Activated CD4-positive, alpha-beta T cell treated with anti-CD3 and anti-CD28 coated beads, Interleukin-2, Interleukin-6, amounts not matched to agents 100 ng/mL and 50 ng/mL, durations not matched to agents 16 hours and 8 hours (primary cell): ENCODE data around the gene CDH22.

Experiments
- DNase-seq: peaks from one replicate; pipeline ENCODE4 v3.0.0-alpha.2; 2020

The CDH22 gene

GRCh38 chr20:46296526-46297250 is 11.6 kb downstream of the CDH22 start:
- no peak for DNase-seq

GRCh38 chr20:46293084-46293483 is 15.2 kb downstream of the CDH22 start:
- no peak for DNase-seq

GRCh38 chr20:46291401-46291800 is 16.9 kb downstream of the CDH22 start:
- no peak for DNase-seq

- DNase-seq = no peak
Observed at GRCh38 chr20:46289432-46289831, 18.9 kb downstream of the CDH22 start.

- no peak for DNase-seq
Observed at GRCh38 chr20:46286977-46287376, 21.3 kb downstream of the CDH22 start.

GRCh38 chr20:46286382-46286781 is 21.9 kb downstream of the CDH22 start:
- no peak for DNase-seq

- DNase-seq = no peak
Observed at GRCh38 chr20:46285740-46286139, 22.6 kb downstream of the CDH22 start.

GRCh38 chr20:46285072-46285471 is 23.2 kb downstream of the CDH22 start:
- DNase-seq = no peak

- DNase-seq = no peak
Observed at GRCh38 chr20:46284040-46284427, 24.3 kb downstream of the CDH22 start.

- DNase-seq = no peak
Observed at GRCh38 chr20:46283426-46284039, 24.8 kb downstream of the CDH22 start.

- DNase-seq = no peak
Observed at GRCh38 chr20:46282669-46283068, 25.6 kb downstream of the CDH22 start.

- DNase-seq = no peak
Observed at GRCh38 chr20:46279103-46279502, 29.2 kb downstream of the CDH22 start.

GRCh38 chr20:46277602-46278001 is 30.7 kb downstream of the CDH22 start:
- no peak for DNase-seq

- no peak for DNase-seq
Observed at GRCh38 chr20:46276531-46276930, 31.8 kb downstream of the CDH22 start.

- no peak for DNase-seq
Observed at GRCh38 chr20:46275091-46275490, 33.2 kb downstream of the CDH22 start.

- no peak for DNase-seq
Observed at GRCh38 chr20:46273717-46274116, 34.6 kb downstream of the CDH22 start.

- no peak for DNase-seq
Observed at GRCh38 chr20:46272389-46273047, 35.8 kb downstream of the CDH22 start.

GRCh38 chr20:46270977-46271744 is 37.1 kb downstream of the CDH22 start:
- DNase-seq = no peak

- DNase-seq = no peak
Observed at GRCh38 chr20:46269372-46269771, 38.9 kb downstream of the CDH22 start.

GRCh38 chr20:46268662-46269061 is 39.6 kb downstream of the CDH22 start:
- no peak for DNase-seq

- DNase-seq = no peak
Observed at GRCh38 chr20:46268131-46268614, 40.1 kb downstream of the CDH22 start.

- no peak for DNase-seq
Observed at GRCh38 chr20:46267108-46268105, 40.9 kb downstream of the CDH22 start.
